GM18873 (cell line): ENCODE results near the gene C11orf86.
"Not testable (repeated sequence)": the region's sequence is repeated elsewhere in the genome, so short reads cannot be mapped to it uniquely, and the experiment has no call there.

Experiments
- ATAC-seq: cut with Tn5 transposase; IDR thresholded peaks from one replicate; pipeline ENCODE4 v1.9.1; 2021; ENCODE audit warnings: mild to moderate bottlenecking, moderate library complexity, moderate number of reproducible peaks; ENCODE audit not compliant: unreplicated experiment, low FRiP score

The C11orf86 gene, protein sequence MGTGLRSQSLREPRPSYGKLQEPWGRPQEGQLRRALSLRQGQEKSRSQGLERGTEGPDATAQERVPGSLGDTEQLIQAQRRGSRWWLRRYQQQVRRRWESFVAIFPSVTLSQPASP

GRCh38 chr11:66974724-66975404, at the start of gene C11orf86:
Gene C11orf86, plus strand, starts transcription at chr11:66975304. Its CDS starts 59 bp downstream, at chr11:66975363.
- no peak for ATAC-seq

- ATAC-seq = no peak
Measured at GRCh38 chr11:66929753-66930152, 45.4 kb upstream of the C11orf86 start.

DNA sequence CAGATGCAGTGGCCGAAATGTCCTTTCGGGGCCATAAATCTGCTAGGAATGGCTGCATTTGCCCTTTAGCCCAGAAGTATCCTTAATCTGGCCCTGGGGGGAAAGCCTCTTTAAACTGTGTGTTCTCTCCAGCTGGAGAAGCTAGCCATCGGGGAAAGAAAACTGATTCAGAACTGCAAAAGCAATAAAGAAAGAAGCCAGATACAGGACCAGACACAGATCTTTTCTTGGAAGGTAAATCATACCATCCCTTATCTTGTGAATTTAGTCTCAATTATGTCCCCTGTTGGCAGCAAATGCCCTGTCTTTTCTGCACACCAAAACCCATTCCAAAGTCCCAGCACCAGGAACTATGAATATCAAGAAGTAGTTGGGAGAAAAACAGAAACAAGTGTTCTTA, 42.6 kb upstream of the C11orf86 start:
- ATAC-seq = no peak

DNA sequence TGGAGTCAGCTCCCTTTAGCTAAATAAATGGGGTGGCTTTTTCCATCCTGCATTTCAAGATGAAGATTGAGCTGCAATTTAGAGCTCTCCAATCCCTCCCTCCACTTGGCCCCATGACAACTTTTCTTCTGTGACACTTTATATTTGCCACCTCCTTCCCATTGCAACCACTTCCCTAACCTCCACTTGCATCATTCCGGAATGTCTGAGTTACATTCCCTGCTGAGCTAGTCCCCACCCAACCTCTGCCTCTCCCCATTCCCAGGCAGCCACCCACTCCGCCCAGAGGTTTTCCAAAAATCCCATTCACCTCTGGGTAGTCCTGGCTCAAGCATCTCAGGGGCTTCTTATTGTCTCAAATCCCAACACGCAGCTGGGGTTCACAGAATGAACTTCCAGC, 41.6 kb upstream of the C11orf86 start:
- no peak for ATAC-seq

GRCh38 chr11:66934950-66935779, 39.9 kb upstream of the C11orf86 start:
- ATAC-seq = no peak

GRCh38 chr11:66936311-66936711, 38.8 kb upstream of the C11orf86 start:
- ATAC-seq = no peak

- ATAC-seq = no peak
Measured at GRCh38 chr11:66937193-66937733, 37.8 kb upstream of the C11orf86 start.

GRCh38 chr11:66938582-66939135, 36.4 kb upstream of the C11orf86 start:
- no peak for ATAC-seq

- ATAC-seq = no peak
Measured at GRCh38 chr11:66950112-66950535, 25.0 kb upstream of the C11orf86 start.

DNA sequence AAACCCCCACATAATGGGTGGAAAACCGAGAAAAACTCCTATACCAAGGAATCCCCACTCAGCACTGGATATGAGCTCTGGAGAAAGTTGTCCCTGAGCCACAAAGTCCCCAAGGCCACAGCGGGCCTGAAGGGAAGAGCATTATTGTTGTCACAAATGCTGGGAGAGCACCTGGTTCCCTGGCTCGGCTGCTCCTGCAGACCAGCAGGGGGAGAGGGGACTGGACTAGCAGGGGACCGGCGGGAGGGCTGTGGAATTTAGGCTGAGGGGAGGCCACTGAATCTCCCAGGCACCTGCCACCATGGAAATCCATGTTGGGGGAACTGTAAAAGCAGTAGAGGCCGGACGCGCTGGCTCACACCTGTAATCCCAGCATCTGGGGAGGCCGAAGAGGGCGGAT, 24.0 kb upstream of the C11orf86 start:
- ATAC-seq = no peak

GRCh38 chr11:66951927-66952337, 23.2 kb upstream of the C11orf86 start:
- ATAC-seq = no peak

- ATAC-seq = no peak
Measured at GRCh38 chr11:66953081-66953833, 21.8 kb upstream of the C11orf86 start.

- no peak for ATAC-seq
Measured at GRCh38 chr11:66956689-66957290, 18.3 kb upstream of the C11orf86 start.

- no peak for ATAC-seq
Measured at GRCh38 chr11:66957971-66958231, 17.2 kb upstream of the C11orf86 start.

- peak; percentile 75 for ATAC-seq
Measured at GRCh38 chr11:66958232-66958955, 16.7 kb upstream of the C11orf86 start, which contains the start of gene PC. Gene PC, minus strand, starts transcription at chr11:66958383. Its CDS starts 86,224 bp downstream, at chr11:66872159.

DNA sequence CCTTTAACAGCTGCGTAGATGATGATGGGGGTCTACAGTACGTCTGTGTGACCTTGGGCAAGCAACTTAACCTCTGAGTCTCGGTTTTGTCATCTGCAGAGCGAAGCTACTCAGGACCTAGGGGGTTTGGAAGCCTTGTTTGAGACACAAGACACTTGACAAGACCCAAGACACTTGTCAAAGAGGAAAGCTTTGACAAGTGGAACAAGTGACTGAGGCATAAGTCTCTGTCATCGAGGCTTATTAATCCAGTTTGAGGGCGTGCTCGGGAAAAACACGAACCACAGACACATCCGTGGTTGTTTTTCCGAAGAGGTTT, 16.2 kb upstream of the C11orf86 start:
- ATAC-seq = no peak

DNA sequence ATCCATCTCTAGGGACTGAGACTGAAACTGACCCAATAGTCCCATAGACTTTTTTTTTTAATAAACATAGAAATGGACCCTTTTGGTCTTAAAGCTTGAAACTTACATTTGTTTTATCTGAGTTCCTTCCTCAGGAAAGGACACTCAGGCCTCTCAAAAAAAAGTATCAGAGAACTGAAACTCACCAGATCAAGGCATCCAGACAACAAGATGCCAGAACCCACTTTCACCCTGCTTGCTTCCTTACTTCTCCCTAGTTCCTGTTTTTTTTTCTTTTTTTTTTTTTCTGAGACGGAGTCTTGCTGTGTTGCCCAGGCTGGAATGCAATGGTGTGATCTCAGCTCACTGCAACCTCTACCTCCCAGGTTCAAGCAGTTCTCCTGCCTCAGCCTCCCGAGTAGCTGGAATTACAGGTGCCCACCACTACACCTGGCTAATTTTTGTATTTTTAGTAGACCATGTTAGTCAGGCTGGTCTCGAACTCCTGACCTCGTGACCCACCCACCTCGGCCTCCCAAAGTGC, 13.4 kb upstream of the C11orf86 start:
- not testable (repeated sequence) for ATAC-seq

DNA sequence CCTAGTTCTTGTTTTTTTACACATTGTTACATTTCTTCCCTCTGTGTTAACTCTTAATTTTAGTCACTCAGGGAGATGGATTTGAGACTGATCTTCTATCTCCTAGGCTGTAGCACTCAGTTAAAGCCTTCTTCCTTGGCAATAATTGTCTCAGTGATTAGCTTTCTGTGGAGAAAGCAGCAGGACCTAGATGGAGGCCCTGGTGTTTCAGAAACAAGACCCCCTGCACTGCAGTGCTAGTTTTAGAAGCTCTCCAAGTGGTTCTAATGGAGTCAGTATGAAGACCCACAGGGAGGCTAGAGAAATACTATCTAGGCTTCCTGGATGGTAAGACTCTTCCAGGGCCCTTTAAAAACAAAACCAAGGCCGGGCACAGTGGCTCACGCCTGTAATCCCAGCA, 12.9 kb upstream of the C11orf86 start:
- ATAC-seq = no peak

DNA sequence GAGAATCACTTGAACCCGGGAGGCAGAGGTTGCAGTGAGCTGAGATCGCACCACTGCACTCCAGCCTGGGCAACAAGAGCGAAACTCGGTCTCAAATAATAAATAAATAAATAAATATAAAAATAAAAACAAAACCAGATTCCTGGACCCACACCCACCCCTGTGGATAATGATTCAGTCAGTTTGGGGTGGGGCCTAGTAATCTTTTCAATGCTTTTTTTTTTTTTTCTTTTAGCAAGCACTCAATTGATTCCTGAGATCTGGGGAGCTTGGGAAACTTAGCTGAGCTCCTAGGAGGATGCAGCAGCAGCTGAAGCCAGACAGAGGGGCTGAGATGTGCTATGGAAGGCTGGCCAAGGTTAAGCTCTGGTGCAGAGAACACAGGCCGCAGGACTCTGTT, 12.3 kb upstream of the C11orf86 start:
- no peak for ATAC-seq
